Breast epithelium (tissue), 3 donors: Measurements from ENCODE around the gene SNRPD3.
"Not testable (repeated sequence)": the region's sequence is repeated elsewhere in the genome, so short reads cannot be mapped to it uniquely, and the experiment has no call there.

Source experiments
- CTCF ChIP-seq, 3 donors: fragments of 450-650 bp; IDR thresholded peaks; one replicate each; pipeline ENCODE4 v1.5.1; 2016 to 2017; ENCODE audit warnings: antibody characterized with exemption in 3 of 3, mild to moderate bottlenecking in 3 of 3, moderate library complexity in 3 of 3
- POLR2A ChIP-seq: fragments of 450-650 bp; IDR thresholded peaks from one replicate; pipeline ENCODE4 v1.6.1; 2016; ENCODE audit warnings: antibody characterized with exemption, mild to moderate bottlenecking, moderate library complexity
- POLR2AphosphoS5 ChIP-seq, 3 donors: sonication (generic); formaldehyde crosslinking; IDR thresholded peaks; one replicate each; pipeline ENCODE4 v1.6.1; 2017; ENCODE audit warnings: antibody characterized with exemption in 3 of 3

DNA sequence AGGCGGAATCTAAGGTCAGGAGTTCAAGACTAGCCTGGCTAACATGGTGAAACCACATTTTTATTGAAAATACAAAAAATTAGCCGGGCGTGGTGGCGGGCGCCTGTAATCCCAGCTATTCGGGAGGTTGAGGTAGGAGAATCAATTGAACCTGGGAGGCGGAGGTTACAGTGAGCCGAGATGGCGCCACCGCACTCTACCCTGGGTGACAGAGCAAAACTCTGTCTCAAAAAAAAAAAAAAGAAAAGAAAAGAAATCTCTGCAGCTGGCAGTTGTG lies 37.7 kb downstream of the SNRPD3 start:
- TF ChIP-seq CTCF (IDR thresholded peaks at IDR 0.05); POLR2A; POLR2AphosphoS5 (IDR thresholded peaks at IDR 0.05): not testable (repeated sequence)
